NCI-H1092 treated with DMSO at 0.1 percent for 48 hours (cell line): Measurements from ENCODE around the gene AGO3.
A peak's percentile ranks its signal among the peaks of the same experiment; 100 is the strongest.

ENCODE experiments used
- DNase-seq: peaks from one replicate; lab custom pipeline; 2025; lab: John Stamatoyannopoulos, UW

The AGO3 gene

DNA sequence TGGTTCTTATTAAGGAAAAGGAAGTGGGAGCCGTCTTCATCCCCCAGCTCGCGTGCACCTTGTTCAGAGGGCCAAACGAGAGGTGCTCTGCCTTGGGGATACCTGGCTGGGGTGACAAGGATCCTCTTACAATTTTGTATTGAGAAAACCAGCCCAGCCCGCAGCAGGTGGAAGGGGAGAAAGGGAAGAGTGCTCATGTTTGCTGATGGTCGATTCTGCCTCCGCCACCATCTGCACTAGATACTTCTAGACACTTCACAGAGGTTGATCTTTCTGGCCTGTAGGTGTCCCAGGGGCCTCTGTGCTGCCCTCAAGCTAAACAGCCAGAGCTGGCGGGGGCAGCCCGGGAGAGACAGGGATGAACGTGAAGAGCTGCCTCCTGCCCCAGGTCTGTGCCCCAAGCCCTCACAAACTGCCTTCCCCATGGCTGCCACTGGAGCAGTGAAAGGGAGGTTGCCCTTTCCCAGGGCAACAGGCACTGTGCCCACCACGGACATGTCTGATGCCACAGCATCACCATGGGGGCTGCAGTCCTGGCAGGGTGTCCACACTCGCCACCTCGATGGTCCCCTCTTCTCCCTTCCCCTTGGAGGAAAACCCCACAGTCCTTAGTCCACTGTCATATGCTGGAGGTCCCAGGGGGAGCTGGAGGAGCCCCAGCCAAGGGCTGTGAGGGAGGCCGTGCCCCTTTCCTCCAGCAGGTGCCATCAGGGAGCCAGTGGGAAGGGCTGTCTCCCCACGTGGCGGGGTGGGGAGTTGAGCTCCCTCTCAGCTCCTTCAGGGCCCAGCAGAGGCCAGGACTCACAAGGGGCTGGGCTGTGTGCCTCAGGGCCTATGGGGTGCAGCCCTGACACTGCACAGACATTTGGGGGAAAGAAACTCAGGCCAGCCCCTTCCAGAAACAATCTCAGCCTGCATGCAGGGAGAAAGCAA lies 165.9 kb downstream of the AGO3 start:
- DNase-seq: no peak

DNA sequence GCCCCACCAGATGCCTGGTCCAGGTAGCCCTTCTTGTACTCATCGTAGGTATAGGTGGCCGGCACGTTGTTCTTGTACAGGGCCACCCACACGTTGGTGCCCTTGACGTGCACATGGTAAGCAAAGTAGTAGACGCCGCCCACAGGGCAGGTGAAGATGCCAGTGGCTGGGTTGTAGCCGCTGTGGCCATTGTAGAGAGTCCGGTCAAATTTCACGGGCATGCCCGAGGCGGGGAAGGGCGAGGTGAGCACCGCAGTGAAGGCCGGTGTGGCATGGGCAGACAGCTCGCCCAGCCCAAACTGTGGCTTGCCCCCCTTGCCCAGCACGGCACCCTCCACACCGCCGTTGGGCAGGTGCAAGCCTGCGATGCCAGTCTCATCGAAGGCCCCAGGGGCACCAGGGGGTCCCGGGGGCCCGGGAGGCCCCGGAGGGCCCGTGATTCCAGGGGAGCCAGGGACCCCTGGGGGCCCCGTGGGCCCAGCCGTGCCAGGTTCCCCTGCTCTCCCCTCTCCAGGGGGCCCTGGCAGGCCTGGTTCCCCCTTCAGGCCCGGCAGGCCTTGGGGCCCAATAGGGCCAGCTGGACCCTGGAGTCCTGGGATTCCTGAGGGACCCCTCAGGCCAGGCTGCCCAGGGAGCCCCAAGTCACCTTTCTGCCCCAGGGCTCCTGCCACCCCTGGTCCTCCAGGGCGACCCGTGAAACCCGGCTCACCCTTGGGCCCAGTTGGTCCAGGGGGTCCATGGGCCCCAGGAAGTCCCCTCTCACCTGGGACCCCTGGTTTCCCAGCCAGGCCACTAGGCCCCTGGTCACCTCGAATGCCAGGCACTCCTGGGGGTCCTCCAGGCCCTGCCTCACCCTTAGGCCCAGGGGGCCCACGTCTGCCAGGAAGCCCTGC lies 167.0 kb downstream of the AGO3 start:
- DNase-seq: no peak

DNA sequence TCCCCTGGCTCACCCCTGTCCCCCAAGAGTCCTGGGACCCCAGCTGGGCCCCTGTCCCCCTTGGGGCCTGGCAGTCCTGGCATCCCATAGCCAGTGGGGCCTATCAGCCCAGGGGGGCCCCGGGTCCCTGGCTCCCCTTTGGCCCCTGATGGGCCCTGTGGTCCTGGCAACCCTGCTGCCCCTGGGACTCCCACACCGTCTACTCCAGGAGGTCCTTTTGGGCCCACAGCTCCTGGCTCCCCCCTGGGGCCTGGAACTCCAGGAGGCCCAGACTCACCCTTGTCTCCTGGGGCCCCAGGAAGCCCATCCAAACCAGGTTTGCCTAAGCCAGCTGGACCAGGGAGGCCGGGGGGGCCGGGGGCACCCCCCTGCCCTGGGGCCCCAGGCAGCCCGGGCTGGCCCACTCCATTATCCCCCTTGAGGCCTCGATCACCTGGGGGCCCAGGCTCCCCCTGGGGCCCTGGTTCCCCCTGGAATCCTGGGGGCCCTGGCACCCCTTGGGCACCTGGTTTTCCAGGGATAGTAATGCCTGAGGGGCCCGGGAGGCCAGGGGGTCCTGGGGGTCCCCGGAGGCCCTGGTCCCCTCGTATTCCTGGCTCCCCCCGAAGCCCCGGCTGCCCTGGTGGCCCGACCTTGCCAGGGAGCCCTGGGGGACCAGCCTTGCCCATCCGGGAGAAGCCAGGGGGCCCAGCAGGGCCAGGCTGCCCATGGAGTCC lies 167.9 kb downstream of the AGO3 start:
- no peak for DNase-seq

DNA sequence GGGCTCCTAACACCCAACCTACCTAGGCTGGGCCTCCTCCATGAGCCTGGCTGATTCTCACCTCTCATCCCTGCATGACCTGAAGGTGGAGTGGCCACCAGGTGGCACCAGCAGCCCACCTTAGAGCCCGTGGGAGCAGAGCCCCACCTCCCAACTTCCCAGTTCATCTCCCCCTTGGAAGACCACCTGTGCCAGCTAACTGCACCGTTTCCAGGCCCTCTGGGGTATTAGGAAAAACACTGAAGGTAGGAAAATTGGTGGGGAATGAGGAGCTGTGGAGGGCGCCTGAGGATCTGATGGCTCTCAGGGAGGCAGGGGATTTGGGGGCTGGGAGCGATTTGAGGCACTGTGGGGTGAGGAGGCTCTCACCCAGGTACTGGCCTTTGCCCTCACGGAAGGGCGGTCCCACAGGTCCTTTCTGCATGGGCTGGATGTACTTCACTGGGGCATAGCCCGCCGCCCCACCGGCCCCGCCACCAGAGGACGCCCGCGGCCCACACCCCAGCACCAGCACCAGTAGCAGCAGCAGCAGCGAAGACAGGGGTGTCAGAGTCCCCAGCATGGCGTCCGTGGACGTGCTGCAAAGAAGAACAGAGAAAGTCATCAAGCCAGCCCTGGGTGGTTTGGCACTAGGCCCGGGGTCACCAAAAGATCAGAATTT lies 168.9 kb downstream of the AGO3 start:
- DNase-seq: peak; percentile 66

DNA sequence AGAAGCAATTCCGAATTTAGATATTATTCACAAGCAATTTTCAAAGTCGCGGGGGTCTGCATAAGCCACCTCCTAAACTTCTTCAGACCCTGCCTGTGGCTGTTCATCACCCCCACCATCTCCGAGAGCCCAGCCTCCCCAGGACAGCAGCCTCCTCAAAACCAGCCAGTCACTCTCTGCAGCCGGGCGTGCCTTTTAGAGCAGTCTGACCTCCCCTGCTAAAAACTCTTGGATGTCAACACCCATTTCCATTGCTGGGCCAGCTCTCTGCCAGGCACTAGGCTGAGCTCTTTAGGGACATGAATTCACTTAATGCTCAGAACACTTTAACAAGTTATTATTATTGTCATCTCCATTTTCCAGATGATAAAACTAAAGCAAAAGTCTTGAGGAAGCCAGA lies 169.5 kb downstream of the AGO3 start:
- no peak for DNase-seq

DNA sequence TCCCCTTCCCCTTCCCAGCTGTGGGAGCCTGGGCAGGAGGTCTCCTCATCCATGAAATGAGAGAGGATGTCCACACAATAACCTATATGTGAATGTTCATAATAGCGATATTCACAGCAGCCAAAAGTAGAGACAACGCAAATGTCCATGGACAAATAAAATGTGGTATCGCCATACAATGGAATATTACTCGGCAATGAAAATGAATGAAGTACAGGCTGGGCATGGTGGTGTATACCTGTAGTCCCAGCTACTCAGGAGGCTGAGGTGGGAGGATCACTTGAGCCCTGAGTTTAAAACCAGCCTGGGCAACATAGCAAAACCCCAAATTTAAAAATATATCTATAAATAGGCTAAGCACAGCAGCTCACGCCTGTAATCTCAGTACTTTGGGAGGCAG lies 170.6 kb downstream of the AGO3 start:
- DNase-seq: no peak

DNA sequence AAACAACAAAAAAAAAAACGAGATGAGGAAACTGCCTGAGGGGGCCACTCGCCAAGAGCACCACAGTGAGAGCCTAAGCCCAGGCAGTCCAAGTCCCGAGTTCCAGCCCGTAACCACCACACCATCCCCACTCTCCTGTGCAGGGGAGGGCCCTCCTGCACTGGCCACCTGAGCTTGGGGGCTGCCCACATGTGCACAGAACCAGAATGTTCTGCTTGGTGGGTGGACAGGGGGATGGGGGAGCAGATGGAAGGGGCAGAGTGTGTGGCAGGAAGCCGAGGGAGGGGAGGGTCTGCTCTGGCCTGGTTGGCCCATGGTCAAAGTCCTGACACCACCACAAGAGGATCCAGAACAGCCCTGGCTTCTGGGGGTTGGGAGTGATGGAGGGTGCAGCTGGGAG lies 175.4 kb downstream of the AGO3 start:
- no peak for DNase-seq

DNA sequence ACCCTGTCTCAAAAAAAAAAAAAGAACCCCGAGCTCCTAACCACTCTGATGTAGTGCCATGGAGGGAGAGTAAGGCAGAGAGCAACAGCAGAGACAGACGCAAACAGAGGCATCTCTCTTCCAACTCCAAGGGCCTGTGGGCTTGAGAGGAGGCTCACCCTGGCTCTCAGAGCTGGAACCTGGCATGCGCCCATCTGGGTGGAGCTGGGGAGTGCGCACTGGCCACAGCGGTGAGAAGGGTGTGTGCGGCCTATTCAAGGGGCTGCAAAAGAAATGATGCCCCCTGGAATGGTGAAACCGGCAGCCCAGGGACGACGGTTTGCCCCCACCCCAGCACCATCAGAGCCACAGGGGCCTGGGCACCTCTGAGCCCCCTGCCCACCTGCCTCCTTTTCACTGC lies 176.5 kb downstream of the AGO3 start:
- DNase-seq: peak; percentile 17

DNA sequence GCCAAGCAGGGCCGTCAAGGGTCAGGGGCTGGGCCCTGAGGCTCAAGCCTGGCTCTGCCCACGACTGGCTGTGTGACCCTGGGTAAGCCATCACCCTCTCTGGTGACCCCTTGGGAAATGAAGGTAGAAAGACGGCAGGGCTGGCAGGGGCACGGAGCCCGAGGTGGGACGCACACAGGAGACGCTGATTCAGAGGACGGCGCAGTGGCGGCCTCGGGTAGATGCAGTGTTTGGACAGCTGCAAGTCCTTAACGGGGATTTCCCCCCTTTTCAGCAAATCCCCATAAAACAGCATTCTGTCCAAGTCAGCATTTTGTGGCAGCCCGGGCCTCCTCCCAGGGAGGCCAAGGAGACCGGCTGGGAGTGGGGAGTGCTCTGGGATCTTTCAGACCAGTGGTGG lies 177.4 kb downstream of the AGO3 start:
- DNase-seq: no peak

DNA sequence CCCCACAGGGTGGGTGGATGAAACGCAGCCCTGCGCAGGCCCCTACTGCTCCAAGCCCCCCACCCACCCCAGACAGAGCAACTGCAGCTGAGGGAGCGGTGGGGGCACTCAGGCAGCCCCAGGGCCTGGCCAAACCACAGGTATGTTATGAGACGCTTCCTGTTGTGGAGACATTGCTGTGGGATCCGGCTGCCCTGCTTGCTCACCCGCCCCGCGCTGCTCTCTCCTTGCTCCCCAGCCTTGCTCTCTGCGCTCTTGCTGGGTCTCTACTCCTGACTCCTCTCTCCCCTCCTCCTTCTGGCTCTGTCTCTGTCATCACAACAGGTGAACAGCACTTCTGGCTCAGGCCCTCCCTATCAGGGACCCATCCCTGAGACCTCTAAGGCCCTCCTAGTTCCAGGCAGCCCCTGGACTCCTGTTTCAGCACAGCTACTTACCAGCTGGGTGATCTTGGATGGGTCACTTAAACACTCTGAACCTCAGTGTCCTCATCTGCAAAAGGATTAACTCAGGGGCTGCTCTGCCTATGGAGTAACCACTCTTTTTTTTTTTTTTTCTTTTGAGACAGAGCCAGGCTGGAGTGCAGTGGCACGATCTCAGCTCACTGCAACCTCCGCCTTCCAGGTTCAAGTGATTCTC lies 178.3 kb downstream of the AGO3 start:
- DNase-seq: no peak

DNA sequence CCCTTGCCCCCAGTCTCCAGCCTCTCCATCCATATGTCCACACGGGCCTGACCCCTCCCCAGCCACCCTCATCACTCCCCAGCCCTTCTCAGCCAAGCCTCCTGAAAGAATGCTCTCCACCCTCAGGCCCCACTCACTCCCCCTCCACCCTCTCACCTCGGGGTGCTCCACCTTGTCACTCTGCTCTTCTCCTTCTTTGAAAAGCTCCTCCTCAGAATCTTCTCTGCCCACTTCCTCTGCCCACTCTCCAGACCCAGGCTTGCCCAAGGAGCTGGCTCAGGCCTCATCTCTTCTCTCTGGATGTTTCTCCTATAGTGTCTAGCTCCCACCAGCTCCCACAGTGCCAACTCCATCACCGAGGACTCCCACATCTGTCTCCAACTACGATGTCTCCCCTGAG lies 180.2 kb downstream of the AGO3 start:
- no peak for DNase-seq

DNA sequence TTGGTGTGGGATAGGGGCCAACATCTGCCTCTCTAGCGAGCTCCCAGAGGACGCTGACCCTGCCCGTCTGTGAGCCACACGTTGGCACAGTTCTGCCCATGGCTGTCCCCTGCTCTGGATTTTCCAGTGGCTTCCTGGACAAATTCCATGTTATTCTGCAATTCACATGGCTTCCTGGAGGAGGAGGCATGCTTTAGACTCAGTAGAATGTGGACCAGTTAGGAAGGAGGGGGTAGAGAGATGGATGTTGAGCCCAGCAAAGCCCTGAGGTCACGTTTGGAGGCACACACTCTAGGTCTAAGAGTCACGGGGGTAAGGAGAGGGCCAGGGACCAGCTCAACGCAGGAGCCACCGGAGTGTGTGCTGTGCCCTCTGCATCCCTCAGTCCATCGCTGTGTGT lies 181.9 kb downstream of the AGO3 start:
- no peak for DNase-seq

DNA sequence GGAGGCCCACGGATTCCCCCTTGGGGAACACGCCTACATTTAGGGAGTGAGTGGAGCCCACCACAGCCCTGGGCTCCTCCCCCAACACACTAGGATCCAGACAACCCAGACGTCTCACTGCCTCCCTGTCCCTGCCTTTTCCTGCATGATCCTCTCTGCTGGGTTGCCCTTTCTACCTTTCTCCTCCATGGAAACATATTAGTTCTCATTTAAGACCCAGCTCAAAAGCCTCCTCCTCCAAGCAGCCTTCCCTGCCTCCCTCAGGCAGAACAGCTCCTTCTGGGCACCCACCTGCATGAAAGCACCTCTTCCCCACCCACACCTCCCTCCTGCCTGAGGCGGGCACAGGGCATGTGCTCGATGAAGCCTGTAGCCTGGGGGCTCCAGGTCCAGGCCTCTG lies 183.5 kb downstream of the AGO3 start:
- DNase-seq: no peak

DNA sequence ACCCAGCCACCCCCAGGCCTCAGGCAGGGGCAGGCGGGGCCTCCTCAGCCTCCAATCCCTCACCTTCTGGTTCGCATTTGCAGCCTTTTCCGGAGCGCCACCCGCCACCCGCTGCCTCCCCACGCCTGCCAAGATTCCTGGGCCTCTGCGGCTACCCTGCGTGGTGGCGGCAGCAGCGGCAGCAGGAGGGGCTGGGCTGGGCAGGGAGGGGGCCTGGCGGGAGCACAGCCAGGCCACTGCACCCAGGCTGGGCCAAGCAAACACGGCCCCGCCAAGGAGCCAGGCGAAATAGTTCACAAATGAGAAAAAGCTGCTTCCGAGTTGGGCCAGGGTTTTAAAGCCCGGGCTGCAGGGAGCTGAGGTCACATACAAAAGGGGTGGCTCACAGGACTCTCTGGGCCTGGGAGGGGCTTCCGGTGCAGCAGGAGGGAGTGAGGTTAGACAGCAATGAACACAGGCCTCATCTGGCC lies 184.3 kb downstream of the AGO3 start:
- peak; percentile 26 for DNase-seq

DNA sequence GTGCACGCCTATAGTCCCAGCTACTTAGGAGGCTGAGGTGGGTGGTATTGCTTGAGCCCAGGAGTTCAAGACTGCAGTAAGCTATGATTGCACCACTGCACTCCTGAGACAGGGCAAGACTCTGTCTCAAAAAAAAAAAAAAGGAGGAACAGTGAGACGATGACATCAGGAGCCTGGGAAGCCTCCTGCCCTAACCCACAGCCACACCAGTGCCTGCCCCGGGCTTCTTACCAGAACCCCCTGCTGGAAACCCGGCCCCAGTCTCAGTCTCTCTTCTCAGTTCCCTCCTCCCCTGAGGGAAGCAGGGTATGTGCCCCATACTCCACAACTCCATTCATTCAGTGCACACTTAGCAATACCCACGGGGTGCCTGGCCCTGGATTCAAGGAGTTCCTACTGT lies 185.0 kb downstream of the AGO3 start:
- DNase-seq: no peak

DNA sequence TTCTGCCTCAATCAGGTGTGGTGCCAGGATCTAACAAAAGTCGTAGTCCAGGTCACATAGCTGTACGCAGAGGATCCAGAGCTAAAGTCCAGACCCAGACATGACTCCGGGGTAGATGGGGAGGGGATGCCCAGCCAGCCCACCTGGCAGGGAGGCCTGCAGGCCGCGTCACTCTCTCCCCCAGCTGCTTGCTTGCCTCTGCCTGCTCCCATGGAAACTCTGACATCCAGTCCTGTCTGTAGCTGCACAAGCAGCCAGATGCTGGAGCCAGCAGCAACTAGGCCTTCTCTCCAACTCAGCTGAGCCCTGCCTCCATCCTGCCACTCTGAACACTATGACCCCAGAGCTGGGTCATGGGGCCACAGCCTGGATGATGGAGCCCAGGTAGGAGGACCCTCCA lies 186.0 kb downstream of the AGO3 start:
- no peak for DNase-seq

DNA sequence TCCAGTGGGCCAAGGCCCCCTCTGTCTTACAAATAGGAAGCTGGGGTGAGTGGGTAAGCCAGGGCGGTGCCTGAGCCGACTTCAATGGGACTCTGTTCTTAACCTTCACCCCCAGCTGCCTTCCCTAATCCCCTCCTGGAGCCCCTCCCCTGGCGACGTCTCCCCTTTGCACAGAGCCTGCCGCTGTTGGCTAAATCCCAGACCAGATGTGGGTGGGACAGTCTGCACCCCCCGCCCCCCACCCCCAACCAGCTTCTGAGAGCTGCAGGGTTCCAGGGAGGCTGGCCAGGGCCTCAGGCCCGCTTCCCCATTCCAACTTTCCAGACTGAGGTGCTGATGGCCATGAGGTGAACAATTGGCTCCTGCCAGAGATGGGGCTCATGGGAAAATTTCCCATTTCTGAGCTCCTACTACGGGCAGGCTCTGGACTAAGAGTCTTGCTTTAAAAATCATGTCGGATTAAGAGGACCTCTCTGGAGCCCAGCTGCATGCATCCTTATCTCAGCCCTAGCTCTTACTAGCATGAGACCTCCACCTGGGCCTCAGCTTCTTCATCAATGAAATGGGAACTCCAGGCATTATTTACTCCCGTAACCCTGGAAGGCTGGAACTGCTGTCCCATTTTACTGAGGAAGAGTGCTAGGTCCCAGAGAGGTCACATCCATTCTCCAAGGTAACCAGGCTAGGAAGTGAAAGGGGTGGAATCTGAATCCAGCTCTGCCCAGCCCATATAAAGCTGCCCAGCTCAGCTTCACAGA lies 187.7 kb downstream of the AGO3 start:
- DNase-seq: no peak

DNA sequence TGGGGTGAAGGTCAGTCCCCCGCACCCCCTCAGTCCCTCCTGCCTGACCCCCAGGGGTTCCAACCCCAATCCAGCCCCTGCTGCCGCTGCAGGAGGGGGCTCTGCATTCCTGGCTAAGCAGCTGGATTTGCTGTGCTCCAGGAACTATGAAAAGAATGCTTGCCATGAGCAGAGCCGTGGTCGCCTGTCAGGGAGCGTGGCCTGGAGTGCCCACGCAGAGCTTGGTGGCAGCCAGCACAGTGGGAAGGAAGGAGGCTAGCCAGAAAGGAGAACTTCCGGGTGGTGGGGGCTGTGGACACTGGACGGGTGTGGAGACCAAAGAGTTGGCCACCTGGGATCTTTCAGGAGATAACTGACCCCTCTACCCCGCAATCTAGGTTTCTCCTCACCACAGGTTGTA lies 188.6 kb downstream of the AGO3 start:
- DNase-seq: no peak
